Gastroesophageal sphincter (tissue), 4 donors: ENCODE measurements around the gene DLGAP4. TPM values are rescaled to one million over a fixed set of nuclear protein-coding genes. Genes with fewer than 3 reads are reported as not detected.
A peak's percentile ranks its signal among the peaks of the same experiment; 100 is the strongest.

Source experiments
- ATAC-seq: fragments of 150-250 bp; one replicate; pipeline ENCODE4 v1.9.1; 2016; ENCODE audit warnings: mild to moderate bottlenecking, moderate library complexity
- H3K27ac ChIP-seq, 4 donors: fragments of 200-600 bp; sonication (generic) in 3 of 4; 1 replicate in 3 of 4; 2 replicates in 1 of 4; pipeline ENCODE4 v1.5.1; 2016 to 2019
- H3K27me3 ChIP-seq: fragments of 200-600 bp; sonication (generic); one replicate; pipeline ENCODE4 v1.5.1; 2019
- H3K36me3 ChIP-seq, 2 donors: fragments of 200-600 bp; sonication (generic); one replicate each; pipeline ENCODE4 v1.5.1; 2019; ENCODE audit warnings: control low read depth in 1 of 2
- H3K4me1 ChIP-seq, 3 donors: fragments of 200-600 bp; sonication (generic); 1 replicate in 2 of 3; 2 replicates in 1 of 3; pipeline ENCODE4 v1.5.1; 2016 to 2019; ENCODE audit warnings: control low read depth in 2 of 3
- H3K4me3 ChIP-seq, 2 donors: fragments of 200-600 bp; sonication (generic); one replicate each; pipeline ENCODE4 v1.5.1; 2019; ENCODE audit warnings: mild to moderate bottlenecking in 1 of 2, moderate library complexity in 1 of 2
- H3K9me3 ChIP-seq, 3 donors: fragments of 200-600 bp; sonication (generic); one replicate each; pipeline ENCODE4 v1.5.1; 2017 to 2019; ENCODE audit warnings: control low read depth in 2 of 3
- CTCF ChIP-seq, 4 experiments: fragments of 200-600 bp in 2 of 4; fragments of 450-650 bp in 2 of 4; sonication (generic) in 1 of 4; IDR thresholded peaks; one replicate each; pipeline ENCODE4 v1.5.1; 2017 to 2019; ENCODE audit warnings: antibody characterized with exemption in 4 of 4, mild to moderate bottlenecking in 2 of 4, moderate library complexity in 2 of 4
- EP300 ChIP-seq: sonication (generic); formaldehyde crosslinking; IDR thresholded peaks from one replicate; pipeline ENCODE4 v1.6.1; 2017; ENCODE audit warnings: antibody characterized with exemption, mild to moderate bottlenecking
- POLR2A ChIP-seq, 2 donors: fragments of 450-650 bp; IDR thresholded peaks; one replicate each; pipeline ENCODE4 v1.6.1; 2017; ENCODE audit warnings: antibody characterized with exemption in 2 of 2, mild to moderate bottlenecking in 2 of 2, moderate library complexity in 1 of 2
- POLR2AphosphoS5 ChIP-seq: sonication (generic); formaldehyde crosslinking; IDR thresholded peaks from one replicate; pipeline ENCODE4 v1.6.1; 2017; ENCODE audit warnings: antibody characterized with exemption
- WGBS, 2 donors: methylation state at CpG; one replicate each; pipeline ENCODE4 v1.1.5; 2018; ENCODE audit warnings: low coverage in 1 of 2; 5-methylcytosine and 5-hydroxymethylcytosine counted together
- total RNA-seq, 4 donors: library from RNA; depleted of rRNA; stranded (reverse); fragments of >200 nt; gene quantifications; one replicate each; pipeline ENCODE4 v1.1.0, GENCODE V29; 2016

DLGAP4 gene
- total RNA-seq, 4 donors from 2014 or later = 35.5 to 76.1 (median 42.2) TPM

- H3K36me3 ChIP-seq = peaks cover 0 to 65% of the 10 kb centered on the region in 2 donors
- no peak for ATAC-seq
- no peaks in the 10 kb centered on the region for H3K9me3 ChIP-seq
- H3K4me1 ChIP-seq = peaks cover 0 to 50% (median 22%) of the 10 kb centered on the region in 3 donors
- WGBS, 2 donors = 60 to 75% methylated on average over 3 to 5 of the region's 33 CpGs
- H3K27ac ChIP-seq = peak overlapping the region in 3 of 4 donors; percentile 37 to 81 (median 76)
- TF ChIP-seq POLR2AphosphoS5 (no peak), POLR2A (IDR thresholded peaks at IDR 0.05) (no peak), CTCF (IDR thresholded peaks at IDR 0.05) (no peak), EP300 (no peak)
- no peak overlapping the region for H3K4me3 ChIP-seq
- H3K27me3 ChIP-seq = no peaks in the 10 kb centered on the region
Measured at GRCh38 chr20:36496707-36497669, 190.8 kb downstream of the DLGAP4 start.

GRCh38 chr20:36497856-36498255 lies 191.7 kb downstream of the DLGAP4 start:
- H3K4me3 ChIP-seq = no peak overlapping the region
- no peaks in the 10 kb centered on the region for H3K9me3 ChIP-seq
- peaks cover 0 to 43% (median 15%) of the 10 kb centered on the region in 3 donors for H3K4me1 ChIP-seq
- H3K27ac ChIP-seq = peak overlapping the region in 3 of 4 donors; percentile 37 to 81 (median 76)
- ATAC-seq = no peak
- 25 to 100% methylated on average over 1 to 2 of the region's 4 CpGs for WGBS, 2 donors
- no peaks in the 10 kb centered on the region for H3K27me3 ChIP-seq
- H3K36me3 ChIP-seq = peaks cover 0 to 73% of the 10 kb centered on the region in 2 donors
- TF ChIP-seq POLR2AphosphoS5 = no peak
- TF ChIP-seq EP300 = no peak
- TF ChIP-seq POLR2A (IDR thresholded peaks at IDR 0.05) = no peak
- TF ChIP-seq CTCF (IDR thresholded peaks at IDR 0.05) = no peak

GRCh38 chr20:36498386-36499179 lies 192.4 kb downstream of the DLGAP4 start:
- 83 to 85% methylated on average over 4 to 5 of the region's 14 CpGs for WGBS, 2 donors
- Histone ChIP-seq H3K27me3 (no peaks in the 10 kb centered on the region), H3K9me3 (no peaks in the 10 kb centered on the region), H3K36me3 (peaks cover 0 to 79% of the 10 kb centered on the region in 2 donors), H3K4me1 (peaks cover 0 to 43% (median 8%) of the 10 kb centered on the region in 3 donors), H3K27ac (peak overlapping the region in 2 of 4 donors; percentile 76 to 81), H3K4me3 (no peak overlapping the region)
- no peak for ATAC-seq
- TF ChIP-seq POLR2AphosphoS5 = no peak
- TF ChIP-seq POLR2A (IDR thresholded peaks at IDR 0.05) = no peak
- no peak for TF ChIP-seq EP300
- TF ChIP-seq CTCF (IDR thresholded peaks at IDR 0.05) = no peak

GRCh38 chr20:36499211-36499610 lies 193.1 kb downstream of the DLGAP4 start:
- no peaks in the 10 kb centered on the region for H3K27me3 ChIP-seq
- TF ChIP-seq POLR2AphosphoS5 (no peak), EP300 (no peak), CTCF (IDR thresholded peaks at IDR 0.05) (no peak), POLR2A (IDR thresholded peaks at IDR 0.05) (no peak)
- no peak overlapping the region for H3K4me3 ChIP-seq
- ATAC-seq = no peak
- peaks cover 0 to 84% of the 10 kb centered on the region in 2 donors for H3K36me3 ChIP-seq
- H3K4me1 ChIP-seq = peaks cover 0 to 40% (median 2%) of the 10 kb centered on the region in 3 donors
- H3K9me3 ChIP-seq = no peaks in the 10 kb centered on the region
- WGBS, 2 donors = 80% methylated on average over 11 of the region's 26 CpGs; no CpG with 5 or more reads in 1 of the 2 donors
- H3K27ac ChIP-seq = peak overlapping the region in 2 of 4 donors; percentile 43 to 76
